ENCODE measurements around the gene PPM1H. TPM values are rescaled to one million over a fixed set of nuclear protein-coding genes. Genes with fewer than 3 reads are reported as not detected.
A peak's percentile ranks its signal among the peaks of the same experiment; 100 is the strongest.
"Not testable (repeated sequence)": the region's sequence is repeated elsewhere in the genome, so short reads cannot be mapped to it uniquely, and the experiment has no call there.

The PPM1H gene
- total RNA-seq, 1 experiment from 2014 or later, result 12.0 TPM

GRCh38 chr12:62967701-62968100, 32.8 kb upstream of the PPM1H start:
- POLR2A ChIA-PET (ENCODE audit: unreplicated experiment), result interaction anchor here (0.6 to 0.7 kb wide), 2 partner anchors 101 to 352 kb away, joined by 4 read pairs; no protein-coding TSS in a partner anchor

GRCh38 chr12:62966990-62967506, 32.1 kb upstream of the PPM1H start:
- Histone ChIP-seq H3K4me2 (ENCODE audit: low read length) (peak overlapping the region; percentile 57), H3K79me2 (ENCODE audit: low read length) (no peaks in the 10 kb centered on the region), H3K4me3 (ENCODE audit: low read length) (peak overlapping the region; percentile 16; the same call in 1 of the 2 replicates), H3K9ac (ENCODE audit: low read length) (peak overlapping the region; percentile 38), H4K20me1 (ENCODE audit: low read length) (no peaks in the 10 kb centered on the region), H3K27me3 (ENCODE audit: low read length) (no peaks in the 10 kb centered on the region), H3K9me2 (replicated peaks; ENCODE audit: low read length) (no peaks in the 10 kb centered on the region), H3K9me3 (ENCODE audit: low read length) (no peaks in the 10 kb centered on the region), H3K27ac (ENCODE audit: low read length) (peak overlapping the region; percentile 78), H2AFZ (ENCODE audit: low read length) (peak overlapping the region; percentile 10; the same call in 1 of the 2 replicates), H3K4me1 (ENCODE audit: insufficient read depth, low read length) (peaks cover 39% of the 10 kb centered on the region), H3K36me3 (ENCODE audit: low read depth, low read length) (no peaks in the 10 kb centered on the region), H3F3A (ENCODE audit: low read length, unreplicated experiment) (no peaks in the 10 kb centered on the region)
- ChIA-PET POLR2A (ENCODE audit: unreplicated experiment) (interaction anchor here (0.6 kb wide), 2 partner anchors 67 to 351 kb away, joined by 4 read pairs; no protein-coding TSS in a partner anchor), CTCF (interaction anchor here (0.7 kb wide), 1 partner anchor 102 kb away, joined by 5 read pairs; no protein-coding TSS in a partner anchor)
- TF ChIP-seq EZH2phosphoT487 (IDR thresholded peaks at IDR 0.05; ENCODE audit: borderline replicate concordance, low read length), result no peak
- TF ChIP-seq, protein P1, sequence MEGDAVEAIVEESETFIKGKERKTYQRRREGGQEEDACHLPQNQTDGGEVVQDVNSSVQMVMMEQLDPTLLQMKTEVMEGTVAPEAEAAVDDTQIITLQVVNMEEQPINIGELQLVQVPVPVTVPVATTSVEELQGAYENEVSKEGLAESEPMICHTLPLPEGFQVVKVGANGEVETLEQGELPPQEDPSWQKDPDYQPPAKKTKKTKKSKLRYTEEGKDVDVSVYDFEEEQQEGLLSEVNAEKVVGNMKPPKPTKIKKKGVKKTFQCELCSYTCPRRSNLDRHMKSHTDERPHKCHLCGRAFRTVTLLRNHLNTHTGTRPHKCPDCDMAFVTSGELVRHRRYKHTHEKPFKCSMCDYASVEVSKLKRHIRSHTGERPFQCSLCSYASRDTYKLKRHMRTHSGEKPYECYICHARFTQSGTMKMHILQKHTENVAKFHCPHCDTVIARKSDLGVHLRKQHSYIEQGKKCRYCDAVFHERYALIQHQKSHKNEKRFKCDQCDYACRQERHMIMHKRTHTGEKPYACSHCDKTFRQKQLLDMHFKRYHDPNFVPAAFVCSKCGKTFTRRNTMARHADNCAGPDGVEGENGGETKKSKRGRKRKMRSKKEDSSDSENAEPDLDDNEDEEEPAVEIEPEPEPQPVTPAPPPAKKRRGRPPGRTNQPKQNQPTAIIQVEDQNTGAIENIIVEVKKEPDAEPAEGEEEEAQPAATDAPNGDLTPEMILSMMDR (conservative IDR thresholded peaks at IDR 0.05; ENCODE audit: low read depth, low read length), result no peak
- intact Hi-C loops (cut with micrococcal nuclease), result loop anchor here (1.0 to 5.0 kb wide), 3 partner anchors 18 to 100 kb away; partner anchors contain the start of gene PPM1H
- DNase-seq (peak; percentile 50), ATAC-seq (peak; percentile 57)
- BruUV-seq (replicated peaks), result TSS peak; percentile 94

More at GRCh38 chr12:62967701-62968100, 32.8 kb upstream of the PPM1H start:
- Histone ChIP-seq H3K4me2 (ENCODE audit: low read length) (no peak overlapping the region), H3K79me2 (ENCODE audit: low read length) (no peaks in the 10 kb centered on the region), H3K9me3 (ENCODE audit: low read length) (no peaks in the 10 kb centered on the region), H3K4me1 (ENCODE audit: insufficient read depth, low read length) (peaks cover 39% of the 10 kb centered on the region), H3K9me2 (replicated peaks; ENCODE audit: low read length) (no peaks in the 10 kb centered on the region), H3K9ac (ENCODE audit: low read length) (peak overlapping the region; percentile 38; the same call in 1 of the 2 replicates), H3F3A (ENCODE audit: low read length, unreplicated experiment) (no peaks in the 10 kb centered on the region), H3K27ac (ENCODE audit: low read length) (peak overlapping the region; percentile 78), H3K27me3 (ENCODE audit: low read length) (no peaks in the 10 kb centered on the region), H2AFZ (ENCODE audit: low read length) (no peak overlapping the region), H3K36me3 (ENCODE audit: low read depth, low read length) (no peaks in the 10 kb centered on the region), H4K20me1 (ENCODE audit: low read length) (no peaks in the 10 kb centered on the region), H3K4me3 (ENCODE audit: low read length) (no peak overlapping the region)
- ATAC-seq (no peak; the same call in 1 of the 2 replicates), DNase-seq (no peak)
- TF ChIP-seq EZH2 (IDR thresholded peaks at IDR 0.05; ENCODE audit: low read length, unreplicated experiment) (no peak), EZH2phosphoT487 (IDR thresholded peaks at IDR 0.05; ENCODE audit: borderline replicate concordance, low read length) (no peak)
- TF ChIP-seq, protein P1 (conservative IDR thresholded peaks at IDR 0.05; ENCODE audit: low read depth, low read length), result no peak
- BruUV-seq (replicated peaks), result no TSS peak
- CTCF ChIA-PET, result no interaction called here
- intact Hi-C loops (cut with micrococcal nuclease), result loop anchor here (2.0 to 5.0 kb wide), 2 partner anchors 17 to 100 kb away; no protein-coding TSS in a partner anchor

- H3K9me3 ChIP-seq (ENCODE audit: low read length); H3K9me2 ChIP-seq (replicated peaks; ENCODE audit: low read length); H3K79me2 ChIP-seq (ENCODE audit: low read length); H4K20me1 ChIP-seq (ENCODE audit: low read length); H3K36me3 ChIP-seq (ENCODE audit: low read depth, low read length); BruUV-seq (replicated peaks); H3F3A ChIP-seq (ENCODE audit: low read length, unreplicated experiment); H3K27me3 ChIP-seq (ENCODE audit: low read length): not testable (repeated sequence)
- Histone ChIP-seq H2AFZ (ENCODE audit: low read length) (peak overlapping the region; percentile 10; the same call in 1 of the 2 replicates), H3K4me2 (ENCODE audit: low read length) (peak overlapping the region; percentile 57), H3K4me3 (ENCODE audit: low read length) (peak overlapping the region; percentile 16; the same call in 1 of the 2 replicates), H3K9ac (ENCODE audit: low read length) (peak overlapping the region; percentile 38), H3K4me1 (ENCODE audit: insufficient read depth, low read length) (peaks cover 39% of the 10 kb centered on the region), H3K27ac (ENCODE audit: low read length) (peak overlapping the region; percentile 78)
- intact Hi-C loops (cut with micrococcal nuclease), result loop anchor here (1.0 to 5.0 kb wide), 3 partner anchors 18 to 101 kb away; partner anchors contain the start of gene PPM1H
- peak; percentile 87 for ATAC-seq
- ChIA-PET POLR2A (ENCODE audit: unreplicated experiment) (interaction anchor here (0.6 kb wide), 1 partner anchor 67 kb away, joined by 4 read pairs; no protein-coding TSS in a partner anchor), CTCF (interaction anchor here (0.7 kb wide), 1 partner anchor 102 kb away, joined by 5 read pairs; no protein-coding TSS in a partner anchor)
- DNase-seq, result peak; percentile 91
Observed at GRCh38 chr12:62966446-62966989, 31.6 kb upstream of the PPM1H start.

DNA sequence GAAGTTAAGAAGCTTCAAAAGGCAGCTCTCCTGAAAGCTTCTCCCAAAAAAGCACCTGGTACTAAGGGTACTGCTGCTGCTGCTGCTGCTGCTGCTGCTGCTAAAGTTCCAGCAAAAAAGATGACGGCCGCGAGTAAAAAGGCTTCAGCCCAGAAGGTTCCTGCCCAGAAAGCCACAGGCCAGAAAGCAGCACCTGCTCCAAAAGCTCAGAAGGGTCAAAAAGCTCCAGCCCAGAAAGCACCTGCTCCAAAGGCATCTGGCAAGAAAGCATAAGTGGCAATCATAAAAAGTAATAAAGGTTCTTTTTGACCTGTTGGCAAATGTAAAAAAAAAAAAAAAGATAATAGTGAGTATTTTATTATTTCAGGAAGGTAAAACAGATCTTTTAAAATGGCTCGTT, 30.8 kb upstream of the PPM1H start:
- H3K4me2 ChIP-seq (ENCODE audit: low read length), result peak overlapping the region; percentile 38; the same call in 1 of the 2 replicates
- H2AFZ ChIP-seq (ENCODE audit: low read length); H3F3A ChIP-seq (ENCODE audit: low read length, unreplicated experiment); H3K36me3 ChIP-seq (ENCODE audit: low read depth, low read length); H3K9me2 ChIP-seq (replicated peaks; ENCODE audit: low read length); H3K79me2 ChIP-seq (ENCODE audit: low read length); DNase-seq; H3K27me3 ChIP-seq (ENCODE audit: low read length); ATAC-seq; H3K9me3 ChIP-seq (ENCODE audit: low read length); H4K20me1 ChIP-seq (ENCODE audit: low read length); H3K4me3 ChIP-seq (ENCODE audit: low read length); BruUV-seq (replicated peaks): not testable (repeated sequence)
- POLR2A ChIA-PET (ENCODE audit: unreplicated experiment), result interaction anchor here (0.7 kb wide), 1 partner anchor 39 kb away, joined by 17 read pairs; no protein-coding TSS in a partner anchor
- peak overlapping the region; percentile 78 for H3K27ac ChIP-seq (ENCODE audit: low read length)
- H3K4me1 ChIP-seq (ENCODE audit: insufficient read depth, low read length), result peaks cover 39% of the 10 kb centered on the region
- CTCF ChIA-PET, result interaction anchor here (0.7 kb wide), 1 partner anchor 856 kb away, joined by 9 read pairs; no protein-coding TSS in a partner anchor
- intact Hi-C loops (cut with micrococcal nuclease), result loop anchor here (1.0 to 5.0 kb wide), 3 partner anchors 19 to 102 kb away; partner anchors contain the start of gene PPM1H
- peak overlapping the region; percentile 17; the same call in 1 of the 2 replicates for H3K9ac ChIP-seq (ENCODE audit: low read length)
